GM18517 (cell line): Measurements from ENCODE around the gene ITIH4.

Experiments used
- ATAC-seq: cut with Tn5 transposase; IDR thresholded peaks from one replicate; pipeline ENCODE4 v1.9.1; 2021; ENCODE audit warnings: mild to moderate bottlenecking, moderate library complexity; ENCODE audit not compliant: unreplicated experiment

ITIH4 gene

DNA sequence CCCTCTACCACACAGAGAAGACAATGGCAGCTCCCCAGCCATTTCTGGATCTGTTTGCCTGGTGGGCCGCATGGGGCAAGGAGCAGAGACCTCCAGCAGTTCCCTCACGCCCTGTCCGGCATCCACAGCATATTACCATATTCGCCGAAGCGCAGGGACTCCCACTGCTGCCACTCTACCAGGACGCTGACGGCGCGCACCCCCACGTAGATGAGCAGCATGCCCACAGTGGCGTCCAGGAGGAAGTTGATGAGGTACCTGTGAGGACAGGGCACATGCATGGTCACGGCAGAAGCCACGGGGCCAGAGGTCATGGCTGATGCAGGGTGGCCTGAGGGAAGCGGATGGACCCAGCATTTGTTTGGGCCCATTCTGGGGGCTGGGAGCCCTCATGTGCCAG is 19.2 kb upstream of the ITIH4 start:
- ATAC-seq = no peak

DNA sequence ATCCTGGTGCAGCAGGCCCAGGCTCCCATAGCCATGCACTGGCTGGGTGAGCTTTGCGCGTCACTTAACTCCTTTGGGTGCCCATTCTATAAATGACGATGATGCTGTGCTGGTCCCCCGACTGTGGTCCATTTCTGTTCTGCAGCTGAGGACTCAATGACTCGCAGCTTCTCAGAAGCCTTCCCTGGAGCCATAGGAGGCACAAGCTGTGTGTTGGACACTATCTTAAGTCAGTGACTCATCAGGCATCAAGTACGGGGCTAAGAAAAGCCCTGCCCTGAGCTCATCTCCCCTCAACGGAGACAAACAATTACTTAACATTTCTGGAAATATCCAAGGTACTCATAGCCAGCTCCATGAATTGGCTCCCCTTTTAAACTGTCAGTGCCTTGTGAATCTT is 18.1 kb upstream of the ITIH4 start:
- no peak for ATAC-seq

DNA sequence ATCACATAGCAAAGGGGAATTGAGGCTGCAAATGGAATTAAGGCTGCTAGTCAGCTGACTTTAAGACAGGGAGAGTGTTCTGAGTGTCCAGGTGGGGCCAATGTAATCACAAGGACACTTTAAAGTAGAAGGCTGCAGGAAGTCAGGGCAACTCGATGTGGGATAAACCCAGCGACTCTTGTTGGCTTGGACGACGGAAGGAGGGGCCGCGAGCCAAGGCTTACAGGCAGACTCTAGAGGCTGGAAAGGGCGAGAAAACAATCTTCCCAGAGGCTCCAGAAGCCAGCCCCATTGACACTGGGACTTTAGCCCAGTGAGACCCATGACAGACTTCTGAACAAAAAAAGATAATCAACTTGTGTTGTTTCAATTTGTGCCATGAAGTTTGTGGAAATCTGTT is 17.3 kb upstream of the ITIH4 start:
- no peak for ATAC-seq

DNA sequence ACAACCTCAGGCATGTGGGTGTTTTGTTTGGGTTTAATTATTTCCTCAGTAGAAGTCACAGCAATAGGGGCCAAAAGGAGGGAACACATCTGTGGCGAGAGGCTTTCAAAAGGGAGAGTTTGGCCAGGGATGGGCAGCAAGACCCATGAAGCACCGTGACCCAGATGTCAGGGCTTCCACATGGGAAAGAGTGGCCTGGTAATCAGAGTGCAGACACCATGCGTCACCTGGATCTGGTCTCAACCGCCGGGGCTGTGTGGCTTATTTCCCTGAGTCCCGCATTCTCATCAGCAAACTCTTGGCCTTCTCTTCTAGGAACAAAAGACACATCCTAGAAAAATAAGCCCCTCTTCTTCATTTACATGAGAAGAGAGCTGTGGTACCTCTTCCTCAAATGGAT is 16.8 kb upstream of the ITIH4 start:
- no peak for ATAC-seq

DNA sequence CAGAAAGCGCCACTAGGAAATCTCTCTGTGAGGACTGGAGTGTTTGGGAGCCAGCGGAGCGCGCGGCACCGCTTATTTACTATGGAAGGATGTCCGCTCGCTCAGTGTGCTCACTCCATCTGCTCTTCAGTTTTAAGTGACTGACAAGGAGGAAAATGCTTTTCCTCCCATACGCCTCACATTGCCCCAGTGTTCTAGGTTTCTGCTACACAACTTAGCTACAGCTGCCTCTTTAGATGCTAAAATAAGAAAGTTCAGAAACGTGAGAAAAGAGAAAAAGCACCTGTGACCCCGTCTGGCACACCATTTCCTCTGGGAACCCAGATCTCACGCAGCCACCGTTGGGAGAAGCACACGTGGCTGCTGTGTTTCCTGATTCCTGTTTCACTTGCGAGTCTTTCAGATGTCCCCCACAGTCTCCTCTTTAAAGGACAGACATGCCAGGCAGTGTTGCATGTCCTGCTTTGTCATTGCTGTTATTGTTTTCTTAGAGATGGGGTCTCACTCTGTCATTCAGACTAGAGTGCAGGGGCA is 16.0 kb upstream of the ITIH4 start:
- no peak for ATAC-seq

DNA sequence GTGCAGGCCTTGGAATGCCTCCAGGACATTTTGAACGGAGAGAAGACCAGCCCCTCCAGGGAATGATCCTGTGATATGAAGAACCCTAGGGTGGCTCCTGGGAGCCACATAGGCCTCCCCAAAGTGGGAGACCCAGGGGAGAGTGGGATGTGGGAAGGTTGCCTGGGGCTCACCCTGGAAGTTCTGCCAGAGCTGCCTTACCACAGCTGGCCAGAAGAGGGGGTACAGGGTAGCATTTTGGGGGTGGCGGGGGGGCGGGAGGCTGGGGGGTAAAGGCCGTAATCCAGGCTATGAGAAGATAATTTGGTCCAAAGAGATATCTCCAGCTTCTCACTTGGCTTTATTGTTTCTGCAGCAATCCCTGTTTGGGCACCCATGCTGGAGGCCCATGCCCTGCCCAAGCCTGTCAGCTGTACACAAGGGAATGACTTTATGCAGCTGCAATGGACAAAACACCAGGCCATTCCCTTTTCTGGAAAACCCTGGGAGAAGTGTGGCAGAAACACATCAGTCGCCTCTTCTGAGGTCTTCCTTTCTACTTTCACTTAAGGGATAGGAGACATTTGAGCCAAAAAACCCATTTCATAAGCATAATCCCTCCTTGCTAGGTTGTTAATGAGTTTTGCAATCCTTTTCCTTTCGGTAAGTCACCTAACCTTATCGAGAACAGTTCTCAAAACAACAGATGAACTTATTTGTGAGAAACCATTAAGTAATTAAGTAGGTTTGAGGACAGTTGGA is 15.4 kb upstream of the ITIH4 start:
- no peak for ATAC-seq

DNA sequence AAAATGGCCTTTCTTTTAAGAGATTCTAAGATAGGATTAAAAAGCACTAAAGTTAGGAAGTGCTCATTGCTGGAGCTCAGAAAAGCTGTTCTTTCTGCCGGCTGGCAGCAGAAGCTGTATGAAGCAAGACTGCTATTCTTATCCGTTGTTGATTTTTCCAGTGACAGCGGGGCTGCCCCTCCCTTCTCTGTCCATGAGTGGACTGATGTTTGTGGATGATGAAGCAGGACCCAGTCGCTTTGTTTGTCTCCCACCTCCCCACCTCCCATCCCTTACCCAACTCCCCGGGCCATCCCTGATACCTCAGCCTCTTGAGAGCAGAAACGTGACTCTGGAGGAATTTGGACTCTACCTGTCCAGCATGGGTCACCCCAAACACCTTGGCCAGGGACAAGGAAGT is 14.7 kb upstream of the ITIH4 start:
- ATAC-seq = no peak

DNA sequence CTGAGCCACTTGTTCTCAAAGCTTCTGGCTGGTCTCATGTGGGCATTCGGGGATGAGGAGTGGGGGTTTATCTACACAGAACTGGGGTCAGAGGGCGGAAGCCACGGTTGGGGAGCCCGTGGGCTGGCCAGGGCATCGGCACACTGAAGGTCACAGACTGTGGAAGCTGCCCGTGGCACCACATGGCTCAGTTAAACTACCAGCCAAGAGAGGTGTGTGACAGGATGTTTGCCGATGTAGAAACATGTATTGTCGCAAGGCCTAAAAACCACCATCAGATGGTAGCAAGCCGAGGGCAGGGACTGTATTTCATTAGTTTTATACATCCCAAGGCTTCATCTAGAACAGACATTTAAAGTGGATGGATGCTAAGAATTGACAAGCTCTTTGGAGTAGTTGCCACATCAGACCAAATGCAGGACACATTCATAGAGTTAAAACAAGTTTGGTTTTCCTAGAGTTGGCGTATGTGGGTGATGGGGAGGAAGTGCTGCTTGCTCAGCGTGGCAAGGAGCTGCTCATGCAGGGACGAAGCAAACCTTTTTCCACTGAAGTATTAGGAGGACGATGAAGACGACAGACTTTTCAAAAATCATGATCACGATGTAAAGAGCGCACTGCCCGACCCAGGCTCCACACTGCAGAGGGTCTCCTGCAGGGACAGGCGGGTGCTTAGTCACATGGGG is 14.0 kb upstream of the ITIH4 start:
- no peak for ATAC-seq

DNA sequence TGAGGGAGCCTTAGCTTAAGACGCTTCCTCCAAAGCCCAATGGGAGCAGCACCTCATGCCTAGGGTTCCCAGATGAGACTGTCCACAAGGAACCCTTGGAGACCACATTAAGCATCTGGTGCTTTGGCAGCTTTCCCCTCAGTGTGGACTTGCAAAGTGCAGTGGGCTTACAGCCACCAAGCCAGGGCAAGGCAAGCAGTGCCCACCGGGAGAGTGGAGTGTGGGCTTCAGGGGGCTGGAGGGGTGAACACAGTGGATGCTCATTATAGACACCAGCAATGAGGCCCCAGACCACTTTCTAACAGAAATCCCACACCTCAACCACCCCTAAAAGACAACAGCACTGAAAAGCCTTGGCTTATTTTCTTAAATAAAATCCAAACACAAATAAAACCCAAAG is 13.4 kb upstream of the ITIH4 start:
- no peak for ATAC-seq

DNA sequence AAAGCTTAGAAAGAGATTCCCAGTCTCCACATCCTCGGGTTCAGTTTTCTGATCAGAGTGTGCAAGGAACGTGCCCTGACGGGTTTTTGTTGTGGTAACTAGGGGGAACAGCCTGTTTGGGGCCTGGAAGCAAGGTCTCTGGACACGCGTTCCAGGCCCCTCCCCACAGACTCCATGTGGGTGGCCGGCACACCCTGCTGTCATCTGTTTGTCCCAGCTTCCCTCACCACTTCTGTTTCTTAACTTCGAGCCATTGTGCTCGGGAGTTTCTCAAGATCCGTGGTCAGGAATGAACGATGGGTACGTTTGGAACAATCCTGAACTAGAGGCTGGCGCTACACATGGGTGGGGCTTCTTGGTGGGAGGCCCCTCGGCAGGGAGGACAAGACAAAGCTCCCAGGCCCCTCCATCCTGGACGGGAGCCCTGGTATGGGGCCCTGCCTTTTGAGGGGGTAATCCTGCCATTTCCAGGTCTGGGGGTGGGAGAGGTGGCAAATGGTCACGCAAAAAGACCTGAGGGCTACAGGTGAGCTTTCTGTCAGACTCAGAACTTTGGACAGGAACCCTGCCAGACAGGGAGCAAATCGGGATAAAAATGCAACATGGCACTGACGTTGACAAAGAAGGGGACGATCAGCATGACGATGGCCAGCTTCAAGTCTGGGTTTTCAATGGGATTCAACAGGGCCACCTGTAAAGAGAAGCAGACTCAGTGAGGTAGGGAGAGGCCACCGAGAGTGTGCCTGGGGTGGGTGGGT is 12.8 kb upstream of the ITIH4 start:
- no peak for ATAC-seq

DNA sequence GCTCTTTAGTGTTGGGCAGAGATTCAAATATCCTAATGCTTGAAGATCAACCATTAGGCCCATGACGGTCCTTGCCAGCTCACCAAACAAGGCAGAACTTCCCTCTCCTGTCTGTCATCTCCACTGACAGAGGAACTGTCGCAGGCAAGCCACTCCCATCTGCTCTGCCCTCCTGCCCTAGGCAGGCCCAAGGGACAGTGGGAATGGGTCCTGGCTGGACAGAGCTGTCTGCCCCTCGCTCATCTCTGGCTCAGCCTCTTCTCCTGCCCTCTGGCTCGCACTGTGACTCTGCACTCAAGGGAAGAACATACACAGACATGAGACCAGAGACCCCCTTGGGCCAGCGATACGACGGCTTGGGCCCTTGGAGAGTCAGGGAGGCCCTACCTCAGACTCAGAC is 12.0 kb upstream of the ITIH4 start:
- ATAC-seq = no peak

DNA sequence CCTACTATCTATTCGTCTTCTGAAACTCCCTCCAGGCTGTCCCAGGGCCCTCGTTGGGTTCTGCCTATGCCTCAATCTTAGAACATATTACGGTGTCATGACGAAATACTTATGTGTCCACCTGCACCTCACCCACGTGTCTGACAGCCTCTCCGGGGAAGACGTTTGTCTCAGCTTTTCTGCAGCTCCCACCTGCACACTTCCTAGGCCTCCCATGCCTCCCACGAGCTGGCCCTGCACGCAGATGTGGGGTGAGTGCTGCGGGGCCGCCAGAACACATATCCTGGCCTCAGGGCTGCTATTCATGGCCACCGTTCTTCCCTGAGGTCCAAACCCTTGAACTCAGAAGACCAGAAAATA is 11.5 kb upstream of the ITIH4 start:
- no peak for ATAC-seq

DNA sequence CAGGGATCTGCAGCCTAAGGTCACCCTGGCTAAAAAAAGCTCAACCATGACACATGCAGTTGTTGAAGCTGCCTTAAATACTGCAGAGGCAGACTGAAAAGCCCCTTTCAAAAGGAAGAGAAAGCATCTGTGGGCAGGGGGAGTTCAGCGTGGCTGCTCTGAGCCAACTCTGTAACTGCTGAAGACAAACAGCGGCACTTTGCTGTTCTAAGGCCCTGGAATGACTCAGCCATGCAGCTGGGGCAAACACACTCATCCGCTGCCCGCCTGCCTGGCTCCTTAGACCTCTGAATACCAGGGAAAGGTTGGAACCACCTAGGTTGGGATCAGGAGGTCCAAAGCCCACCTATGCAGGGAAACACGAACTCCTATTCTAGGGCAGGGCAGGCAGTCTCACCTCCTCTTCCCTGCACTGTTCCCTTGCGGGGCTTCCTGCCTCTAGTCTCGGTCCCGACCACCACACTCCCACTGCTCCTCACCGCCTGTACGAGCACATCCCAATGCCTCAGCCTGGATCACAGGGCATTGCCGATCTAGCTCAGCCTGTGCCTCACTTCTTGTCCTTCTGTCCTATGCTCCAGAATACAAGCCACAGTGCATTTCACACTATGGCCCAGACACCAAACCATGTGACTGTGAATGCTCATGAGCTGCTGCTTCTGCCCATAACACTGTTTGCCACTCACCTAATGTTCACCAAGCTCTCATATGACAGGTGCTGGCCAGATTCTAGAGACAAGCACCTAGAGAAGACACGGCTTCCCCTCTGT is 10.9 kb upstream of the ITIH4 start:
- no peak for ATAC-seq

DNA sequence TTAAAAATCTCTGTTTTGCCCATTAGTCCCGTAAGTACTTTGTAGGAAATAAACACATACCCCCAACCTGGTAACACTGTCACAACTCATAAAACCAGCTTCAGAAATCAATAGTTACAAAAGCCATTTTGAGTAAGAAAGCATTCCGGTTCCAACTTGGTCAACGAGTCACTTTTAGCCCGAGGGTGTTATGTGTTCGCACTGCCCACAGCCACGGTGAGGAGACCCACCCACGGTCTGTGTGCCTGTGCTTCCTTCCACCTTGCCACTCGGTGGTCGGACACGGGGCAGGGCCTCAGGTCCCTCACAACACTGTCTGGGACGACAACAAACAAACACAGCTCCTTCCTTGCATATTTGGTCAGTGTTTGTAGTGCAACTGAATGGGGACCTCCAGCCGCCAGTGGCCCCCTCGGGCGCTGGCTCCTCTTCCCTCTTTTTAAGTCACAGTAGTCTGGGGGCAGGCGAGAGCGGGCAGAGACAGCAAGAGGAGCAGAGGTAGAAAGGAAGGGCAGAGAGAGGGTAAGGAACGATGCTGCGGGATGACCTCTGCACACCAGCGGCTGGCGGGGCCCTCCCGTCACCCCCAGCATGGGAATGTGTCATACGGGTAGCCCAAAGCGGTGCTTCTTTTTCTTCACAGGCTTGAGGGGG is 9.5 kb upstream of the ITIH4 start:
- no peak for ATAC-seq

DNA sequence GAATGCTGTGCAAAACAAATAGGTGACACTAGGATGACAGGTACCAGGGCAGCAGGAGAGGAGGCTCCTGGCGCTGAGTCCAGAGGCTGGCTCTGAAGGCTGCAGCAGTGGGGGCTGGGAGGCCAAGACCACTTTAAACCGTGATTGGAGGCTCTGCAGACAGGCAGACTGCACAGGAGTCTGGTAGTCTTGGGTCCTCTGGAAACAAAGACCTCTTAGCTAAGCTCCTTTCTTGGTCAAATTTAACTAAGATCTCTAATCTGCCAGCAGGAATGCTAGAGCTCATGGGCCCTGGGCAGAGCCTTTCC is 8.8 kb upstream of the ITIH4 start:
- no peak for ATAC-seq

DNA sequence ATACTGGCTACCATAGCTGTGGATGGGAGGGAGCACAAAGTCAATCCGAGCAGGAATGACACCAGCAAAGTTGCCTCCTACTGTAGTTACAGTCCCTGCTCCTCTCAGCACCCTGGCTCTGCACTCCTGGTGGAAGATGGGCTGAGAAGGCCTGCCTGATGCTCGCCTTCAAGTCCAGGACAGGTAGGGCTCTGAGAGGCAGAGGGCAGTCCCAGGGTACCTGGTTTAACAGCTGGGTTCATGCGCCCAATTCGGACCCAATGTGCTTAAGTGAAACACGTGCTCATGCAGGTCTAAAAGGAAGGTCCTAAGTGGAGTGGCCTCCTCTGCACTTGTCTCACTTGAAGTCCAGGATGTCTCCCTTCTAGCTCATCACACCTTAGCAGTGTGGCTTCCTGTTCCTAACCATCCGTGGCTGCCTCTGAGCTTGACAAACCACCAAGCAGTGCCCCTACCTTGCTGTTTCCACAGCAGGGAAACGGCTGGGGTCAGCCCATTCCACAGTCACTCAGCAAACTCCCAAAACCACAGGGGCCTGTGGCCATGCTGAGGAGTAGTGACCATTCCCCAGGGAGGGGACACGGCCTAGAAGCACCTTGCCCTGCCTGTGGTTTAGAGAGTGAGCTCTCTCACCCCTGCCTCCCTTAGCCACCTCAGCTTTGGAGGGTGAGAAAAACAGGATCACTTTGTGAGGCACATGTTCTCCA is 8.2 kb upstream of the ITIH4 start:
- ATAC-seq = no peak

DNA sequence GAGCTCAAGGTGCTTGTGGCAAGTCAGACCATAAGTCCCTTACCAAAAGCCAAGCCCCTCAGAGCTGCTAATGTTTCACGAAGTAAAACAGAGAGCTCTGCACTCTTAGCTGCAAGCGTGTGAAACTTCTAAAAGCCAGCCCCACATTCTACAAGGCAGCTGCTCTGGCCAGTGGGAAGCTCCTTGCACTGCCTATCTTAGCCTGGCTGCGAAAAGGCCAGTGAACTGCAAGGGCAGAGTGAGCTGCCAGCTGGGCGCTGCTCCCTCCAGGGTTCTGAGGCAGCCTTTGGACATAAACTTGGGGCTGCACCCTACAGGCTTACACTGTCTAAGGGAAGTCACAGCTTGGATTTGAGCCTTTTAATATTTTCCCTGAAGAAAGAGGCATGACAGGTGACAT is 6.5 kb upstream of the ITIH4 start:
- ATAC-seq = no peak

DNA sequence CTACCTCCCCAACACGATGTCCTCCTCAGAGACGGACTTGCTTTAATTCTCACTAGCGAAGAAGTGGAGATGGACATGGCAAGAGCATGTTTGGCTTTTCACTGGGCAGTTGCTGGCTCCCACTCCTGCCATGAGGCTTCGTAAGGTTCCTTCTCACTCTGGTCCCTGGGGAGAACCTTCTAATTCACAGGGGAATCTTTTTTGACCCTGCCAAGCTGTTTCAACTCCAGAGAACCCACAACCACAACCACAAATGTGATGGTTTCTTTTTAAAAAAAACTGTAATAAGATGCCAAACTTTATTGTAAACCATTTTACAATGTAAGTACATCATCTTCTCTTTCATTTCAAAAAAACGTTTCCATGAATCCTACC is 6.0 kb upstream of the ITIH4 start:
- ATAC-seq = no peak

DNA sequence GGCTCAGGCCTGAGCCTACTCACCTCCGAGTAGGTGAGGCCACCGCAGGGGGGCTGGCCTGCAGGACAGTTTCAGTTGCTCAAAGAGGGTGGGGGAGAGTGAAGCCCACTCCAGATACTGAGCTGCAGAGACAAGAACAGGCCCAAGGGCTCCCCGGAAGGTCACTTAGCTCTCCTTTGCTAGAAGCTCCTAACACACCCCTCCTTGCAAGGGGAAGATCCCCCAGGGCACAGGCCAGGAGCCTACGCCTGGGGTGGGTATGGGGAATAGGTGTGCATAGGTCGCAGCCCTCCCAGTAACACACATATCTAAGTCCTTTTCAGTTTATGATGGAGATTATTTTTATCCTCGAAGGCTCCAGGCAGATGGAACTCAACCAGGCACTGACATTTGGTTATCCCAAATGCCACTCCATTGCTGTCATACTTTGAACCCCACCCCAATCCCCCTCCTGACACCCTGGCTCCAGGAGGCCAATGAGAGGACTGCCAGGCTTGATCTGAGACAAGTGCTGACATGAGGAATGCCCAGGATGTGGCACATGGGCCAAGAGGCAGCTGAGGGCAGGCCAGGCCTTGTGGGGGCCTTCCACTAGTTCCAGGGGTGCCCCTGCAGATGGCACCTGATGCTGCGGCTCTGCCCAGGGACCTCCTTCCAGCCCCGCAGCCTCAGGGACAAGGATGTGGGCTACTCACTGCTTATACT is 5.4 kb upstream of the ITIH4 start:
- ATAC-seq = no peak
